Measurements from ENCODE around the gene SAV1. TPM values are rescaled to one million over a fixed set of nuclear protein-coding genes. Genes with fewer than 3 reads are reported as not detected.
A peak's percentile ranks its signal among the peaks of the same experiment; 100 is the strongest.

The SAV1 gene
- total and polyA plus RNA-seq, 2 experiments from 2014 or later, result 74.2 to 82.8 TPM

- no peaks in the 10 kb centered on the region for H3K9me2 ChIP-seq (ENCODE audit: insufficient read depth)
- DNase-seq (ENCODE audit: low spot score), result no peak
- Mint-ChIP-seq H3K4me1 (peaks cover 11% of the 10 kb centered on the region), H3K4me3 (no peak overlapping the region), H3K27me3 (ENCODE audit: insufficient read depth, low read depth, poor library complexity) (peaks cover 4% of the 10 kb centered on the region), H3K27ac (no peak overlapping the region), H3K9me3 (no peaks in the 10 kb centered on the region), H3K36me3 (ENCODE audit: low read depth) (peaks cover 9% of the 10 kb centered on the region)
- no peaks in the 10 kb centered on the region for H3K27me3 ChIP-seq (ENCODE audit: insufficient read depth)
- H3K79me2 ChIP-seq (replicated peaks; ENCODE audit: insufficient read depth), result peaks cover 38% of the 10 kb centered on the region
- H3K4me2 ChIP-seq, result peak overlapping the region; percentile 77
- TF ChIP-seq ZNF462 (CRISPR knock-in tag; IDR thresholded peaks at IDR 0.05) (no peak), NANOG (IDR thresholded peaks at IDR 0.05; ENCODE audit: borderline replicate concordance) (no peak), REST (IDR thresholded peaks at IDR 0.05; ENCODE audit: unreplicated experiment) (no peak), POLR2AphosphoS5 (IDR thresholded peaks at IDR 0.05; ENCODE audit: low read depth) (no peak), ETS1 (IDR thresholded peaks at IDR 0.05) (no peak), CTCF (conservative IDR thresholded peaks at IDR 0.05; ENCODE audit: low read depth in 2 of 2) (no peak), ZNF114 (CRISPR knock-in tag; IDR thresholded peaks at IDR 0.05) (no peak), JUNB (IDR thresholded peaks at IDR 0.05; ENCODE audit: unreplicated experiment) (no peak), EZH2phosphoT487 (IDR thresholded peaks at IDR 0.05; ENCODE audit: unreplicated experiment) (no peak), CREB1 (CRISPR knock-in tag; IDR thresholded peaks at IDR 0.05; ENCODE audit: low read depth) (no peak)
- no peaks in the 10 kb centered on the region for H3F3A ChIP-seq (replicated peaks; ENCODE audit: low read depth)
- H2AFZ ChIP-seq, result no peak overlapping the region
- peak overlapping the region; percentile 65 for H3K4me3 ChIP-seq
- H3K27ac ChIP-seq (ENCODE audit: low read depth), result peak overlapping the region; percentile 93
- peaks cover 9% of the 10 kb centered on the region; the same call in 1 of the 2 replicates for H4K20me1 ChIP-seq (replicated peaks; ENCODE audit: insufficient read depth)
- peaks cover 4% of the 10 kb centered on the region; the same call in 1 of the 2 replicates for H3K36me3 ChIP-seq (ENCODE audit: insufficient read depth)
- H3K4me1 ChIP-seq (ENCODE audit: insufficient read depth), result peaks cover 29% of the 10 kb centered on the region
- no peak for ATAC-seq
Observed at GRCh38 chr14:50668826-50669143, 679 bp upstream of the SAV1 start.

Data from GM23338 (cell line).